Suprapubic skin (tissue), 4 donors: Measurements from ENCODE around the gene CSTF2.

Experiments used
- CTCF ChIP-seq, 2 donors: fragments of 200-600 bp in 1 of 2; fragments of 450-650 bp in 1 of 2; sonication (generic) in 1 of 2; IDR thresholded peaks; one replicate each; pipeline ENCODE4 v1.5.1; 2016 to 2019; ENCODE audit warnings: antibody characterized with exemption in 2 of 2, mild to moderate bottlenecking in 1 of 2, moderate library complexity in 1 of 2
- POLR2A ChIP-seq, 2 donors: fragments of 450-650 bp; IDR thresholded peaks; one replicate each; pipeline ENCODE4 v1.6.1; 2017; ENCODE audit warnings: antibody characterized with exemption in 2 of 2, mild to moderate bottlenecking in 2 of 2, moderate library complexity in 2 of 2
- POLR2AphosphoS5 ChIP-seq, 3 donors: sonication (generic); formaldehyde crosslinking; IDR thresholded peaks; one replicate each; pipeline ENCODE4 v1.6.1; 2017; ENCODE audit warnings: antibody characterized with exemption in 3 of 3

GRCh38 chrX:100850317-100850716 lies 30.1 kb downstream of the CSTF2 start:
- no peak for TF ChIP-seq CTCF (IDR thresholded peaks at IDR 0.05)
- no peak for TF ChIP-seq POLR2A (IDR thresholded peaks at IDR 0.05)
- TF ChIP-seq POLR2AphosphoS5 (IDR thresholded peaks at IDR 0.05): no peak
